Measurements from ENCODE around the gene TBCD.
"Not testable (repeated sequence)": the region's sequence is repeated elsewhere in the genome, so short reads cannot be mapped to it uniquely, and the experiment has no call there.

Gene TBCD

DNA sequence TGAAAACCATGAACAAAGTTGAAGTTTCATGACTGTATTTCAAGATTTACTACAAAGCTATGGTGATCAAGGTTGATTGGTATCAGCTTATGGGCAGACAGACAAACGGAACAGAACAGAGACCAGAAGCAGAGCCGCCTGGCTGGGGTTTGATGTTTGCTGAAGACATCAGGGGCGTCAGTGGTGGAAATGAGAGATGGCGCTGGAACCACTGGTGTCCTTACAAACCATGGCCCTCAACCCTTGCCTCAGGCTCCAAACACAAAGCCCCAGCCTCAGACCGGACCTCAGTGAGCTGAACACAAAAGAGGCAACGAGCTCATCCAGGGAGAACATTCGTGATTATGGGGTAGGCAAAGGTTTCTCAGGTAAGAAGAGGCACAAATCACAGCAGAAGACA, 214.6 kb downstream of the TBCD start:
- in situ Hi-C loops (cut with HindIII; ENCODE audit: low sequenced_read_pairs): no loop called here
- DNase-seq (ENCODE audit: low read depth): no peak

DNA sequence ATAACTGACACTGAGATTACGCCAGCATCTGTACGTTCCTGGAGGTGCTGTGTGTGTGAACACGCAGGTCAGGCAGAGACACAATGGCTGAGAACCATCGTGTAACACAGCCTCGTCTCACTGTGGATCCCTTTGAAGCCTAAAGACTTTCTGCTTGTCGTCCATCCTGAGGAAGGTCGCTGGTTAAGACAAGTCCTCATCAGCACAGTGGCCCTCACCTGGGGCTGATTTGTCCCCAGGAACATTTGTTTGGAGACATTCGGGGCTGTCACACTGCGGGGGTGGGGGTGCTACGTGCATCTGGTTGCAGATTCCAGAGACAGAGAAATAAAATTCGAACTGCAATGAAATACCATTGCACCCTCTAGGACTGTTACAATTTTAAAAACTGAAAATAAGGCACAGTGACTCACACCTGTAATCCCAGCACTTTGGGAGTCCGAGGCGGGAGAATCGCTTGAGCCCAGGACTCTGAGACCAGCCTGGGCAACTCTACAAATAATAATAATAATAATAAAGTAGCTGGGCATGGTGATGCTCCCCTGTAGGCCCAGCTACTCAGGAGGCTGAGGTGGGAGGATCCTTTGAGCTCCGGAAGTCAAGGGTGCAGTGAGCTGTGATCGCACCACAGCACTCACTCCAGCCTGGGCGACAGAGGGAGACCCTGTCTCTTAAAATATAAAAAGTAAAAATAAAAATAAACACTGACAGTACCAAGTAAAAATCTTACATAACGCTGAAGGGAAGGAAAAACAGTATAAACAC, 215.6 kb downstream of the TBCD start:
- no peak overlapping the region for H3K4me3 ChIP-seq (ENCODE audit: low read depth, low read length)
- DNase-seq (ENCODE audit: low read depth): no peak
- TF ChIP-seq, protein P1, sequence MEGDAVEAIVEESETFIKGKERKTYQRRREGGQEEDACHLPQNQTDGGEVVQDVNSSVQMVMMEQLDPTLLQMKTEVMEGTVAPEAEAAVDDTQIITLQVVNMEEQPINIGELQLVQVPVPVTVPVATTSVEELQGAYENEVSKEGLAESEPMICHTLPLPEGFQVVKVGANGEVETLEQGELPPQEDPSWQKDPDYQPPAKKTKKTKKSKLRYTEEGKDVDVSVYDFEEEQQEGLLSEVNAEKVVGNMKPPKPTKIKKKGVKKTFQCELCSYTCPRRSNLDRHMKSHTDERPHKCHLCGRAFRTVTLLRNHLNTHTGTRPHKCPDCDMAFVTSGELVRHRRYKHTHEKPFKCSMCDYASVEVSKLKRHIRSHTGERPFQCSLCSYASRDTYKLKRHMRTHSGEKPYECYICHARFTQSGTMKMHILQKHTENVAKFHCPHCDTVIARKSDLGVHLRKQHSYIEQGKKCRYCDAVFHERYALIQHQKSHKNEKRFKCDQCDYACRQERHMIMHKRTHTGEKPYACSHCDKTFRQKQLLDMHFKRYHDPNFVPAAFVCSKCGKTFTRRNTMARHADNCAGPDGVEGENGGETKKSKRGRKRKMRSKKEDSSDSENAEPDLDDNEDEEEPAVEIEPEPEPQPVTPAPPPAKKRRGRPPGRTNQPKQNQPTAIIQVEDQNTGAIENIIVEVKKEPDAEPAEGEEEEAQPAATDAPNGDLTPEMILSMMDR (IDR thresholded peaks at IDR 0.05; ENCODE audit: low read depth, low read length, missing control alignments): no peak
- in situ Hi-C loops (cut with HindIII; ENCODE audit: low sequenced_read_pairs): no loop called here

More for the DNA sequence above, 214.6 kb downstream of the TBCD start:
- no peak overlapping the region for H3K4me3 ChIP-seq (ENCODE audit: low read depth, low read length)
- TF ChIP-seq, protein P1 (IDR thresholded peaks at IDR 0.05; ENCODE audit: low read depth, low read length, missing control alignments): no peak

DNA sequence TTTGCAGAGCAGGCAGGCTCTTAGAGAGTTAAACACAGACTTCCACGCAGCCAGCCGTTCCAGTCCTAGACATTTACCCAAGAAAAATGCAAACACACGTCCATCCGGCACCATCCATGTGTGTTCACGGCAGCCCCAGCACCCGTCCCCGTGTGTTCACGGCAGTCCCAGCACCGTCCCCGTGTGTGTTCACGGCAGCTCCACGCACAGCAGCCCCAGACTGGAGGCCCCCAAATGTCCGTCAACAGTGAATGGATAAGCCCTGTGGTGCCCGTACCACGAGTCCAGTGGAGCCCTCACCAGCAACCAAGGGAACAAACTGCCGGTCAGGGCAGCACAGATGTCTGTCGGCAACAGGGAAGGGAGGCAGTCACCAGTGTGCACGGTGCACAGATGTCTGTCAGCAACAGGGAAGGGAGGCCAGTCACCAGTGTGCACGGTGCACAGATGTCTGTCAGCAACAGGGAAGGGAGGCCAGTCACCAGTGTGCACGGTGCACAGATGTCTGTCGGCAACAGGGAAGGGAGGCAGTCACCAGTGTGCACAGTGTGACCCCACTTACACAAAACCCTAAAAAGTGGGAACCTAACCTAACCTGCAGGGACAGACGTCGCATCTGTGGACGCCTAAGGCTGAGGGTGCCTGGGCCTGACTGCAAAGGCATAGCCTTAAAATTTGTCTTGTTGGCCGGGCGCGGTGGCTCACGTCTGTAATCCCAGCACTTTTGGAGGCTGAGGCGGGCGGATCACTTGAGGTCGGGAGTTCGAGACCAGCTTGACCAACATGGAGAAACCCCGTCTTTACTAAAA, 216.4 kb downstream of the TBCD start:
- in situ Hi-C loops (cut with HindIII; ENCODE audit: low sequenced_read_pairs); DNase-seq (ENCODE audit: low read depth); H3K4me3 ChIP-seq (ENCODE audit: low read depth, low read length): not testable (repeated sequence)

DNA sequence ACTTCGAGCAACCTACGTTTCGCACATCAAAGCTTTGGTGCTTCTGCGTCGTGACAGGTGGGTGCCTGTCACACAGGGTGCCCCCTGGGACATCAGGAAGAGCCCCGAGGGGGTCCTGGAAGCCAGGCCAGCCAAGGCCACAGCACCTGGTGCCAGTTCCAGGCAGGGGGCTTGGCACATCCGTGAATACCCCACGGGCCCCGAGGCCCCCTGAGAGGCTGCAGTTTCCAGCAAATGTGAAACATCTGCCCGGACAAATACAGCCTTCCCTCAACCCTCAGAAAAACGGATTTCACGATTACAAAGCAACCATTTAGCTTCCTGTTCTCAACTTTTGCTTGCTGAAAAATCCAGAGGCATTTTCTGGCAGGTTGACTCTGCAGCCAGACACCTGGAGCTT, 218.2 kb downstream of the TBCD start:
- in situ Hi-C loops (cut with HindIII; ENCODE audit: low sequenced_read_pairs): no loop called here
- TF ChIP-seq, protein P1 (IDR thresholded peaks at IDR 0.05; ENCODE audit: low read depth, low read length, missing control alignments): no peak
- no peak for DNase-seq (ENCODE audit: low read depth)
- no peak overlapping the region for H3K4me3 ChIP-seq (ENCODE audit: low read depth, low read length)

DNA sequence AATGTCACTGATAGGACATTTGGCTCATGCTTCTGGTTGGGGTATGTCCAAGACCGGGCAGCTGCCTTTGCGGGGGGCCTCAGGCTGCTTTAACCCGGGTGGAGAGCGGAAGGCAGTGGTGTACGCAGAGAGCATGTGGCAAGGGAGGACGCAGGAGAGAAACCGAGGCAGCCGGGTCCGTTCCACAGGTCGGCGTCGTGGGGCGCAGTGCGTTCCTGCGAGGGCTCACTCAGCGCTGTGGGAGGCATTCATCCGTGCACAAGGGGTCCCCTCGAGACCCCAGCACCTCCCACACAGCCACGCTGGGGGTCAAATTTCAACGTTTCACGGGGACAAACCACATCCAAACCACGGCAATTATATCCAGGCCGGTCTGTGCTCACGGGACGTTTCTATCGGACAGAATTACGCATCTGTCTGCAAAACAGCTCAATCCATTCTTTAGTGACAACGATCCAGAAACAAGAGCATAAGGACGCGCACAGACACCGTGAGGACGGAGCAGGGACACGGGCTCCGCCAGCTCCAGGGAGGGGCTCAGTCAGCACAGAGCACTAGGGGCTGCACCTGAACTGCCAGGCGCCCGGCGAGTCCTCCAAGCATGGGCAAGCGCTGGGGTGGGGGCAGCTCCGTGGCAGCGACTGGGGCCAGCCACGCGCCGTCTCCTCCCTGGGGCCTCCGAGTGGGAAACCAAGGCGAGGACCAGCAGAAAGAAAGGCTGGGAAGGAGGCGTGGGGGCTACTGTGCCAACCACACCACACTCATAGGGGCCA, 219.1 kb downstream of the TBCD start:
- in situ Hi-C loops (cut with HindIII; ENCODE audit: low sequenced_read_pairs): no loop called here
- DNase-seq (ENCODE audit: low read depth): no peak
- H3K4me3 ChIP-seq (ENCODE audit: low read depth, low read length): no peak overlapping the region
- TF ChIP-seq, protein P1 (IDR thresholded peaks at IDR 0.05; ENCODE audit: low read depth, low read length, missing control alignments): no peak

DNA sequence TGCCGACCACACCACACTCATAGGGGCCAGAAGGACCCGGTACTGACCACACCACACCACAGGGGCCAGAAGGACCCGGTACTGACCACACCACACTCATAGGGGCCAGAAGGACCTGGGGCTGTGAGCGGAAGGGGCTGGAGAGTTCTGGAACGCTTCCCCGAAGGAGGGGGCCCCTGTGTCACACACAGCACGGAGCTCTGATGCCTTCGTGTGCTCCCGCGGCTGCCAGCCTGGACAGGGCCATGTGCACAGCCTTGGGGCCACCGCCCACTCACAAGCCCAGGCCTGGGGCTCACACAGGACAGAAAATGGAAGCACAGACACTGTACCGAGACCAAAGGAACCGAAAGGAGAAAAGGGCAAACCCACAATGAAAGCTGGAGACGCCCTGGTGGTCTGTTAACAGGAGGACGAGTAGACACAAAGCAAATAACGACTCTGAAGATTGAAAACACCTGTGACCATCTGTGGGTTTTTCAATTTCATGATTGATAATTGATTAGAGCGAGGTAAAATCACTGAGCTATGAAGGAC, 221.0 kb downstream of the TBCD start:
- no peak overlapping the region for H3K4me3 ChIP-seq (ENCODE audit: low read depth, low read length)
- TF ChIP-seq, protein P1 (IDR thresholded peaks at IDR 0.05; ENCODE audit: low read depth, low read length, missing control alignments): no peak
- in situ Hi-C loops (cut with HindIII; ENCODE audit: low sequenced_read_pairs): no loop called here
- no peak for DNase-seq (ENCODE audit: low read depth)

Data from astrocyte of the cerebellum (primary cell).